IMR-90 (cell line): Measurements from ENCODE around the gene CSNK2A1. TPM values are rescaled to one million over a fixed set of nuclear protein-coding genes. Genes with fewer than 3 reads are reported as not detected.
A peak's percentile ranks its signal among the peaks of the same experiment; 100 is the strongest.

ENCODE experiments used
- ATAC-seq: fragments of 200-7000 bp; cut with Tn5 transposase; 2 replicates; pipeline ENCODE4 v1.9.1; 2020; ENCODE audit warnings: low read depth, mild to moderate bottlenecking, moderate library complexity
- Bru-seq: library from RNA; stranded (reverse); fragments of 400-500 nt; gene quantifications from one replicate; lab custom pipeline; 2021; lab: Mats Ljungman, UMichigan
- BruChase-seq, 2 experiments: library from RNA; stranded (reverse); fragments of 400-500 nt; gene quantifications; one replicate each; lab custom pipeline; 2021; lab: Mats Ljungman, UMichigan
- BruUV-seq: library from RNA; stranded (reverse); fragments of 400-500 nt; replicated peaks from 2 replicates; lab custom pipeline; 2021; lab: Mats Ljungman, UMichigan
- CTCF ChIA-PET: fragments of 300-600 bp; formaldehyde crosslinking; extraction: SDS; loops from one replicate; lab custom pipeline; 2021; ENCODE audit warnings: antibody characterized with exemption; lab: Yijun Ruan, JAX
- POLR2A ChIA-PET: fragments of 300-600 bp; sonication (Branson Sonifier 250); formaldehyde crosslinking; loops from one replicate; lab custom pipeline; 2022; ENCODE audit warnings: antibody characterized with exemption; ENCODE audit not compliant: unreplicated experiment; lab: Charles Lee
- DNase-seq: peaks from one replicate; pipeline ENCODE4 v3.0.0; 2013
- H2AFZ ChIP-seq: replicated peaks from 2 replicates; pipeline ENCODE3; 2013; ENCODE audit warnings: low read length, mild to moderate bottlenecking; ENCODE audit not compliant: poor library complexity
- H2AK5ac ChIP-seq: 2 replicates; pipeline ENCODE4 v1.6.1; 2013; ENCODE audit warnings: low read depth, low read length, inconsistent platforms
- H2AK9ac ChIP-seq: replicated peaks from 2 replicates; pipeline ENCODE3; 2013; ENCODE audit warnings: mild to moderate bottlenecking, low read depth, low read length, moderate library complexity; ENCODE audit not compliant: poor library complexity
- H2BK120ac ChIP-seq: 2 replicates; pipeline ENCODE4 v1.6.1; 2013; ENCODE audit warnings: low read depth, low read length, inconsistent platforms
- H2BK15ac ChIP-seq: 3 replicates; pipeline ENCODE4 v1.6.1; 2013; ENCODE audit warnings: low read depth, low read length, inconsistent platforms
- H2BK20ac ChIP-seq: 2 replicates; pipeline ENCODE4 v1.6.1; 2013; ENCODE audit warnings: low read depth, mild to moderate bottlenecking, inconsistent platforms, low read length, moderate library complexity
- H2BK5ac ChIP-seq: 2 replicates; pipeline ENCODE4 v1.6.1; 2013; ENCODE audit warnings: mild to moderate bottlenecking, low read depth, low read length, inconsistent platforms; ENCODE audit not compliant: poor library complexity, severe bottlenecking
- H3K14ac ChIP-seq: replicated peaks from 2 replicates; pipeline ENCODE4 v1.6.1; 2013; ENCODE audit warnings: low read depth, low read length, inconsistent platforms
- H3K18ac ChIP-seq: 2 replicates; pipeline ENCODE4 v1.6.1; 2013; ENCODE audit warnings: low read depth, low read length, control low read depth
- H3K23ac ChIP-seq: 2 replicates; pipeline ENCODE4 v1.6.1; 2013; ENCODE audit warnings: low read depth, low read length, inconsistent platforms
- H3K27ac ChIP-seq: 2 replicates; pipeline ENCODE4 v1.5.1; 2013; ENCODE audit warnings: mild to moderate bottlenecking, control low read depth, low read length; ENCODE audit not compliant: insufficient read depth
- H3K27me3 ChIP-seq: 2 replicates; pipeline ENCODE4 v1.6.1; 2013; ENCODE audit warnings: low read length; ENCODE audit not compliant: control insufficient read depth, insufficient read depth
- H3K36me3 ChIP-seq: 2 replicates; pipeline ENCODE4 v1.6.1; 2013; ENCODE audit warnings: low read length, mixed read lengths; ENCODE audit not compliant: control insufficient read depth, insufficient read depth
- H3K4ac ChIP-seq: 2 replicates; pipeline ENCODE4 v1.6.1; 2013; ENCODE audit warnings: low read depth, low read length, inconsistent platforms
- H3K4me1 ChIP-seq: 2 replicates; pipeline ENCODE4 v1.6.1; 2013; ENCODE audit warnings: low read length, mixed read lengths; ENCODE audit not compliant: control insufficient read depth, insufficient read depth
- H3K4me2 ChIP-seq: 2 replicates; pipeline ENCODE4 v1.6.1; 2013; ENCODE audit warnings: low read depth, mild to moderate bottlenecking, control low read depth, low read length, moderate library complexity
- H3K4me3 ChIP-seq: 2 replicates; pipeline ENCODE4 v1.5.1; 2013; ENCODE audit warnings: low read depth, mild to moderate bottlenecking, control low read depth, low read length, moderate library complexity; ENCODE audit not compliant: insufficient read depth
- H3K56ac ChIP-seq: 2 replicates; pipeline ENCODE4 v1.6.1; 2013; ENCODE audit warnings: low read length, inconsistent platforms; ENCODE audit not compliant: insufficient read depth; ENCODE audit errors: extremely low read depth
- H3K79me1 ChIP-seq, 2 experiments: 2 replicates each; pipeline ENCODE4 v1.6.1; 2013; ENCODE audit warnings: low read length in 2 of 2, inconsistent platforms in 1 of 2, low read depth in 1 of 2
- H3K9ac ChIP-seq: 2 replicates; pipeline ENCODE4 v1.6.1; 2013; ENCODE audit warnings: low read depth, low read length, control low read depth
- H3K9me1 ChIP-seq: 2 replicates; pipeline ENCODE4 v1.6.1; 2013; ENCODE audit warnings: low read length, inconsistent platforms; ENCODE audit not compliant: insufficient read depth
- H3K9me3 ChIP-seq: 2 replicates; pipeline ENCODE4 v1.6.1; 2013; ENCODE audit warnings: low read length; ENCODE audit not compliant: control insufficient read depth, insufficient read depth
- H4K20me1 ChIP-seq: 2 replicates; pipeline ENCODE4 v1.6.1; 2013; ENCODE audit warnings: low read length, inconsistent platforms; ENCODE audit not compliant: insufficient read depth
- H4K5ac ChIP-seq: 2 replicates; pipeline ENCODE4 v1.6.1; 2013; ENCODE audit warnings: mild to moderate bottlenecking, low read depth, low read length, control low read depth
- H4K8ac ChIP-seq, 2 experiments: 2 replicates each; pipeline ENCODE4 v1.6.1; 2013; ENCODE audit warnings: low read depth in 2 of 2, low read length in 2 of 2, control low read depth in 1 of 2, inconsistent platforms in 1 of 2
- H4K91ac ChIP-seq: 2 replicates; pipeline ENCODE4 v1.6.1; 2013; ENCODE audit warnings: low read depth, low read length, inconsistent platforms; ENCODE audit not compliant: insufficient read depth
- BHLHE40 ChIP-seq: fragments of 150-350 bp; IDR thresholded peaks from 2 replicates; pipeline ENCODE4 v1.6.1; 2016; ENCODE audit warnings: mild to moderate bottlenecking, low read depth, low read length
- CEBPB ChIP-seq: IDR thresholded peaks from 2 replicates; pipeline ENCODE4 v1.6.1; 2012; ENCODE audit warnings: low read depth, low read length, improper control_type of control experiment
- CHD1 ChIP-seq: IDR thresholded peaks from 2 replicates; pipeline ENCODE4 v1.6.1; 2012; ENCODE audit warnings: low read depth, low read length, improper control_type of control experiment
- FOS ChIP-seq: fragments of 150-350 bp; IDR thresholded peaks from 2 replicates; pipeline ENCODE4 v1.6.1; 2016; ENCODE audit warnings: low read depth, low read length
- MAFK ChIP-seq: IDR thresholded peaks from 2 replicates; pipeline ENCODE4 v1.6.1; 2012; ENCODE audit warnings: low read depth, low read length, improper control_type of control experiment
- MAZ ChIP-seq: IDR thresholded peaks from 2 replicates; pipeline ENCODE4 v1.6.1; 2012; ENCODE audit warnings: low read depth, mild to moderate bottlenecking, low read length, improper control_type of control experiment, moderate library complexity, borderline replicate concordance
- POLR2A ChIP-seq: IDR thresholded peaks from 2 replicates; pipeline ENCODE4 v1.6.1; 2012; ENCODE audit warnings: mild to moderate bottlenecking, low read depth, low read length
- RFX5 ChIP-seq: IDR thresholded peaks from 2 replicates; pipeline ENCODE4 v1.8.0; 2012; ENCODE audit warnings: low read depth, mild to moderate bottlenecking, low read length, moderate library complexity
- WGBS, 2 experiments: methylation state at CpG; one replicate each; pipeline versions ENCODE4 v1.1.5 to v1.1.7; 2013; ENCODE audit warnings: missing lambda C conversion rate in 2 of 2; ENCODE audit not compliant: insufficient read length in 1 of 2; ENCODE audit errors: extremely low coverage in 2 of 2; 5-methylcytosine and 5-hydroxymethylcytosine counted together
- dilution Hi-C: fragments of 300-500 bp; cut with HindIII; formaldehyde crosslinking; loops from one replicate; pipeline ENCODE4 v1.14.3; 2018; ENCODE audit warnings: low sequenced_read_pairs; ENCODE audit not compliant: unreplicated experiment
- in situ Hi-C: fragments of 300-500 bp; cut with MboI; formaldehyde crosslinking; loops from 3 replicates; pipeline ENCODE4 v1.14.3; 2019; ENCODE audit warnings: low sequenced_read_pairs, inconsistent platforms, mixed read lengths
- intact Hi-C: fragments of 100-400 bp; cut with micrococcal nuclease; formaldehyde crosslinking; loops from 2 replicates; pipeline ENCODE4 v1.10.0; 2022
- long read RNA-seq: library from polyadenylated mRNA; unstranded; transcript quantifications from one replicate; pipeline ENCODE4 v2.0.0, GENCODE V29; 2021; ENCODE audit not compliant: unreplicated experiment
- polyA plus RNA-seq, 3 experiments: library from polyadenylated mRNA; depleted of rRNA; stranded (reverse); fragments of >200 nt; gene quantifications; 2 replicates each; pipeline ENCODE4 v1.2.3, GENCODE V29; 2012; ENCODE audit warnings: low replicate concordance in 1 of 3
- total RNA-seq: library from RNA; depleted of rRNA; stranded (reverse); fragments of >200 nt; gene quantifications from 2 replicates; pipeline ENCODE4 v1.2.3, GENCODE V29; 2012; rRNA removed
- TF ChIP-seq, protein P1 (sequence below): fragments of 150-350 bp; IDR thresholded peaks from 2 replicates; pipeline ENCODE4 v1.6.1; 2017; ENCODE audit warnings: mild to moderate bottlenecking, antibody characterized with exemption, low read length, low read depth
- TF ChIP-seq, protein P2 (sequence below): fragments of 150-350 bp; IDR thresholded peaks from 2 replicates; pipeline ENCODE4 v1.6.1; 2016; ENCODE audit warnings: low read depth, mild to moderate bottlenecking, low read length, moderate library complexity, borderline replicate concordance

Gene CSNK2A1
- total RNA-seq: 151 and 193 TPM in 2 replicates
- 83.8 and 86.3 TPM in 2 replicates for polyA plus RNA-seq (2012; rRNA removed)
- 27.9 and 35.0 TPM in 2 replicates for polyA plus RNA-seq (2012; cell fraction: cytosol; rRNA removed)
- 35.2 and 55.4 TPM in 2 replicates for polyA plus RNA-seq (2012; cell fraction: nucleus; rRNA removed; ENCODE audit: low replicate concordance)
- Bru-seq, nascent RNA: percentile 94 among the genes with signal in this experiment
- percentile 95 among the genes with signal in this experiment for BruChase-seq, experiment 1, labeled RNA remaining after a 6-hour chase
- BruChase-seq, experiment 2, labeled RNA remaining after a 2-hour chase: percentile 92 among the genes with signal in this experiment
- long read RNA-seq, full-length matches to known transcripts: 52 of 76 reads
- long read RNA-seq, partial matches to known transcripts: 5 of 76 reads
- long read RNA-seq, other reads (novel, unspliced or antisense): 19 of 76 reads

DNA sequence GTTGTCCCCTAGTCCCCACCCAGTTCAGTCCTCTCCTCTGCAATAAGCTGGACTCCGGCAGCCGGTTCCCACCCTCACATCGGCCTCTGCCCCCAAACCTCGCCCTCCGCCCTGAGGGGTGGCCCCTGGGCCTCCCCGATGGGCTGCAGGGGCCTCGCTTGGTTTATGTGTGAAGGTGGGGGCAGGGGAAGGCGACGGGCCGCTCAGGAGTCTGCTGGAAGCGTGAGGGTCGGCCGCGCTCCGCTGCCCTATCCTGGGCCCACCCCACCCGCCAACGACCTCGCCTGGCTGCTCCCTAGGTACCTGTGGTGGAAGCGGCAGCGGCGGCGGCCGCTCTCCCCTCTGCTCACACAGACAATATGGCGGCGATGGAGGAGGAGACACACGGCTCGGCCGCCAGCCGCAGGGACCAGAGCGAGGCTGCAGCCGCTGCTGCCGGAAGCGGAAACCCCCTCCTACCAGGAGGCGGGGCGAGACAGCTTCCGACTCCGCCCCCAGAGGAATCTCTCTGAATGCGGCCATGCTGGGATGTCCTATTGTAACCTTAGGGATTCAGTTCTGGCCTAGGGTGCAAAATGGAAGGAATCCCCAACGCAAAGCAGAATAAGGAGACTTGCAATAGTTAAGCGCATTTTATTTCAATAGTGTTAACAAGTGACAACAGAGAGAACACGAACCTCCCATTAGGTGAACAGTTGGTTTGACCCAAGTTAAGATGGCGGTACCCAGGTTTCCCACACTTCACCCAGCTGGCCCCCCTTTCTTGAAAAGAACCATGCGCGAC, at the start of gene CSNK2A1:
TSS of gene CSNK2A1 (minus strand) at position 422 of the 784 bp plus-strand sequence. CDS start 35,239 bp downstream, outside the sequence.
- peak within 1 kb of the TSS; percentile 72 to 100 for H4K8ac ChIP-seq
- H3K18ac ChIP-seq: peak within 1 kb of the TSS; percentile 98
- H3K23ac ChIP-seq: peak within 1 kb of the TSS; percentile 100
- peak within 1 kb of the TSS; percentile 89 for H3K4me2 ChIP-seq
- CTCF ChIA-PET: interaction anchor here (1.3 to 1.4 kb wide), 2 partner anchors 19 to 102 kb away, joined by 4 to 5 read pairs; no protein-coding TSS in a partner anchor
- TF ChIP-seq CHD1 (peak; percentile 96; the same call in 1 of the 2 replicates), MAZ (peak; percentile 100), FOS (0 out of 2 replicates have a peak, but pooled peaks have one; percentile 8), MAFK (no peak), BHLHE40 (peak; percentile 98), CEBPB (no peak), RFX5 (no peak), POLR2A (peak; percentile 91)
- TF ChIP-seq, protein P1, sequence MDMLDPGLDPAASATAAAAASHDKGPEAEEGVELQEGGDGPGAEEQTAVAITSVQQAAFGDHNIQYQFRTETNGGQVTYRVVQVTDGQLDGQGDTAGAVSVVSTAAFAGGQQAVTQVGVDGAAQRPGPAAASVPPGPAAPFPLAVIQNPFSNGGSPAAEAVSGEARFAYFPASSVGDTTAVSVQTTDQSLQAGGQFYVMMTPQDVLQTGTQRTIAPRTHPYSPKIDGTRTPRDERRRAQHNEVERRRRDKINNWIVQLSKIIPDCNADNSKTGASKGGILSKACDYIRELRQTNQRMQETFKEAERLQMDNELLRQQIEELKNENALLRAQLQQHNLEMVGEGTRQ: no peak
- TF ChIP-seq, protein P2, sequence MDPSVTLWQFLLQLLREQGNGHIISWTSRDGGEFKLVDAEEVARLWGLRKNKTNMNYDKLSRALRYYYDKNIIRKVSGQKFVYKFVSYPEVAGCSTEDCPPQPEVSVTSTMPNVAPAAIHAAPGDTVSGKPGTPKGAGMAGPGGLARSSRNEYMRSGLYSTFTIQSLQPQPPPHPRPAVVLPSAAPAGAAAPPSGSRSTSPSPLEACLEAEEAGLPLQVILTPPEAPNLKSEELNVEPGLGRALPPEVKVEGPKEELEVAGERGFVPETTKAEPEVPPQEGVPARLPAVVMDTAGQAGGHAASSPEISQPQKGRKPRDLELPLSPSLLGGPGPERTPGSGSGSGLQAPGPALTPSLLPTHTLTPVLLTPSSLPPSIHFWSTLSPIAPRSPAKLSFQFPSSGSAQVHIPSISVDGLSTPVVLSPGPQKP: peak; percentile 21; the same call in 1 of the 2 replicates
- H2BK20ac ChIP-seq: peak within 1 kb of the TSS; percentile 100
- peaks cover 6% of the 10 kb centered on the region for H3K36me3 ChIP-seq
- peaks cover 9% of the 10 kb centered on the region for H3K9me3 ChIP-seq
- H3K9me1 ChIP-seq: no peaks in the 10 kb centered on the region
- peaks cover 3 to 43% of the 10 kb centered on the region in 2 experiments; a peak in 2 of 4 replicates for H3K79me1 ChIP-seq
- H4K5ac ChIP-seq: peak within 1 kb of the TSS; percentile 96
- peak within 1 kb of the TSS; percentile 100 for H3K56ac ChIP-seq
- peak within 1 kb of the TSS; percentile 98 for H2BK5ac ChIP-seq
- in situ Hi-C loops: loop anchor here (10.0 kb wide), 1 partner anchor 111 kb away; the partner anchor contains the start of gene SRXN1
- peak within 1 kb of the TSS; percentile 99 for H3K14ac ChIP-seq
- H3K27ac ChIP-seq: peak within 1 kb of the TSS; percentile 91
- POLR2A ChIA-PET: interaction anchor here (0.6 kb wide), 1 partner anchor 284 kb away, joined by 3 read pairs; no protein-coding TSS in a partner anchor
- peak within 1 kb of the TSS; percentile 97 for H2AFZ ChIP-seq
- H4K91ac ChIP-seq: peak within 1 kb of the TSS; percentile 100
- H3K4me3 ChIP-seq: peak within 1 kb of the TSS; percentile 92
- H4K20me1 ChIP-seq: peaks cover 39% of the 10 kb centered on the region
- peak within 1 kb of the TSS; percentile 94 for H3K9ac ChIP-seq
- peak within 1 kb of the TSS; percentile 98 for H2AK9ac ChIP-seq
- WGBS, 2 experiments: no CpG with 5 or more reads among the region's 44 CpGs
- ATAC-seq (peak; percentile 94), DNase-seq (peak; percentile 94)
- H3K4ac ChIP-seq: peak within 1 kb of the TSS; percentile 98
- peak within 1 kb of the TSS; percentile 77 for H2AK5ac ChIP-seq
- H3K27me3 ChIP-seq: peaks cover 6% of the 10 kb centered on the region
- peak within 1 kb of the TSS; percentile 100 for H2BK120ac ChIP-seq
- dilution Hi-C loops: no loop called here
- no TSS peak for BruUV-seq
- H2BK15ac ChIP-seq: peak within 1 kb of the TSS; percentile 90; the same call in 2 of the 3 replicates
- H3K4me1 ChIP-seq: no peaks in the 10 kb centered on the region; the same call in 1 of the 2 replicates
- intact Hi-C loops: loop anchor here (5.0 kb wide), 1 partner anchor 191 kb away; no protein-coding TSS in a partner anchor
